Measurements from ENCODE around the gene ZBTB2. TPM values are rescaled to one million over a fixed set of nuclear protein-coding genes. Genes with fewer than 3 reads are reported as not detected.

The ZBTB2 gene
- total and polyA plus RNA-seq, 10 of the 15 experiments (the other 5 are each of a cell fraction or from before 2014, with no cell fraction given): 4.2 to 21.9 (median 15.0) TPM

DNA sequence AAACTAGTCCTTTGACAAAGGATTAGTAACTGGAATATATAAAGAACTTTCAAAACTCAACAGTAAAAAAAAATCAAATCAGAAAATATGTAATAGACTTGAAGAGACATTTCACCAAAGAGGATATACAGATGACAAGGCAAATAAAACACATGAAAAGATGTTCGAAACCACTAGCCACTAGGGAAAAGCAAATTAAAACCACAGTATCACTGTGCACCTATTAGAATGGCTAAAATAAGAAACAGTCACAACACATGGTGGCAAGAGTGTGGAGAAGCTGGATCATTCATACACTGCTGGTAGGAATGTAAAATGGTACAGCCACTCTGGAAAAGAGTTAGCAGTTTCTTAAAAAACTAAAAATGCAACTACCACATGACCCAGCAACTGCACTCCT lies 14.9 kb downstream of the ZBTB2 start (continued):
- TF ChIP-seq RELA (IDR thresholded peaks at IDR 0.05; ENCODE audit: borderline replicate concordance, partially characterized antibody) (no peak), NFIC (IDR thresholded peaks at IDR 0.05; ENCODE audit: low read depth, low read length) (no peak), JUNB (IDR thresholded peaks at IDR 0.05) (no peak)

DNA sequence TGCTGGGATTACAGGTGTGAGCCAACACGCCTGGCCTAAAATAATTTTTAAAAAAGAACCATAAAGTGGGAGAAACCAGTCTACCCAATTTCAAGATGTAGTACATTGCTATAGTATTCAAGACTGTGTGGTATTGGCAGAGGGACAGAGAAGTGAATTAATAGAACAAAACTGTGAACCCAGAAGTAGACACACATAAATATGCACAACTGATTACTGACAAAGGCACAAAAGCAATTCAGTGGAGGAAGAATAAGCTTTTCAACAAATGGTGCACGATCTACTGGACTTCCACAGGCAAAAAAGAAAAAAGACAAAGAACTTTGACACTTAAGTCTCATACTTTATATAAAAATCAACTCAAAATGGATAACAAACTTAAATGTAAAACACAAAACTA lies 15.5 kb downstream of the ZBTB2 start:
- no peak overlapping the region for H2AFZ ChIP-seq (ENCODE audit: control insufficient read depth, low read depth, low read length)
- peaks cover 66% of the 10 kb centered on the region for H3K79me2 ChIP-seq (ENCODE audit: control insufficient read depth, insufficient read depth, low read length)
- ATAC-seq: no peak
- no peak overlapping the region for H3K4me3 ChIP-seq
- POLR2A ChIA-PET: no interaction called here
- H3K27me3 ChIP-seq (replicated peaks in 1 of 2; ENCODE audit: control insufficient read depth in 2 of 2, insufficient read depth in 2 of 2, low read length in 1 of 2): no peaks in the 10 kb centered on the region
- H3K36me3 ChIP-seq (ENCODE audit: control insufficient read depth in 2 of 2, insufficient read depth in 2 of 2, low read length in 1 of 2): peaks cover 6 to 9% of the 10 kb centered on the region in 2 experiments
- H3K9me3 ChIP-seq (replicated peaks; ENCODE audit: control insufficient read depth, insufficient read depth, low read length): no peaks in the 10 kb centered on the region; the same call in 2 of the 3 replicates
- RAD21 ChIA-PET (ENCODE audit: unreplicated experiment): interaction anchor here (1.2 to 1.3 kb wide), 2 partner anchors 9 to 51 kb away, joined by 3 read pairs; no protein-coding TSS in a partner anchor
- TF ChIP-seq RAD51 (IDR thresholded peaks at IDR 0.05) (no peak), ZNF217 (IDR thresholded peaks at IDR 0.05) (no peak), JUNB (IDR thresholded peaks at IDR 0.05) (no peak), JUND (IDR thresholded peaks at IDR 0.05; ENCODE audit: low read depth, low read length) (no peak), IRF4 (IDR thresholded peaks at IDR 0.05; ENCODE audit: low read depth, low read length) (no peak), ASH2L (IDR thresholded peaks at IDR 0.05; ENCODE audit: borderline replicate concordance, low read depth) (no peak), SUPT20H (IDR thresholded peaks at IDR 0.05; ENCODE audit: borderline replicate concordance, control insufficient read depth, low read depth, low read length) (no peak), SMC3 (IDR thresholded peaks at IDR 0.05; ENCODE audit: borderline replicate concordance, low read length) (no peak)
- in situ Hi-C loops (cut with MboI): no loop called here
- intact Hi-C loops (cut with micrococcal nuclease; ENCODE audit: unreplicated experiment): no loop called here
- H4K20me1 ChIP-seq (ENCODE audit: control insufficient read depth, insufficient read depth): no peaks in the 10 kb centered on the region
- H3K27ac ChIP-seq (ENCODE audit: control insufficient read depth, insufficient read depth): no peak overlapping the region; the same call in 1 of the 2 replicates
- 92% methylated on average over 2 of the region's 2 CpGs for WGBS (ENCODE audit: insufficient coverage, insufficient replicate concordance, low lambda C conversion rate, missing lambda C conversion rate)
- DNase-seq (ENCODE audit: low read depth, low spot score): no peak
- H3K4me1 ChIP-seq (ENCODE audit: control insufficient read depth, insufficient read depth, low read length): peaks cover 17% of the 10 kb centered on the region
- FAIRE-seq: no peak
- SMC1A ChIA-PET (ENCODE audit: uncharacterized antibody, unreplicated experiment): interaction anchor here (0.6 to 1.9 kb wide), 3 partner anchors 10 to 480 kb away, joined by 3 to 6 read pairs (median 3); no protein-coding TSS in a partner anchor
- no peak overlapping the region for H3K4me2 ChIP-seq (ENCODE audit: control insufficient read depth, insufficient read depth)
- H3K9ac ChIP-seq (ENCODE audit: control insufficient read depth, insufficient read depth, low read length): no peak overlapping the region
- CTCF ChIA-PET: interaction anchor here (1.0 to 2.9 kb wide), 4 partner anchors 10 to 51 kb away, joined by 3 to 10 read pairs (median 3); no protein-coding TSS in a partner anchor
- no TSS peak for BruUV-seq (replicated peaks)
